Stimulated activated CD4-positive, alpha-beta T cell treated with anti-CD3 and anti-CD28 coated beads, Interleukin-2, amount 100 ng/mL, for 4 hours (primary cell): Measurements from ENCODE around the gene ITPRID2.
A peak's percentile ranks its signal among the peaks of the same experiment; 100 is the strongest.

Experiments used
- DNase-seq: peaks from one replicate; pipeline ENCODE4 v3.0.0-alpha.2; 2020; ENCODE audit warnings: low read depth

The ITPRID2 gene

GRCh38 chr2:181882246-181883020 lies 9.1 kb upstream of the ITPRID2 start:
- DNase-seq, result no peak

GRCh38 chr2:181884601-181885000 lies 6.9 kb upstream of the ITPRID2 start:
- DNase-seq, result no peak

- no peak for DNase-seq
Measured at GRCh38 chr2:181885096-181885495, 6.4 kb upstream of the ITPRID2 start.

- DNase-seq, result no peak
Measured at GRCh38 chr2:181886192-181886591, 5.3 kb upstream of the ITPRID2 start.

- DNase-seq, result no peak
Measured at GRCh38 chr2:181887045-181887444, 4.5 kb upstream of the ITPRID2 start.

GRCh38 chr2:181889776-181890175 lies 1.8 kb upstream of the ITPRID2 start:
- DNase-seq, result no peak

- DNase-seq, result no peak
Measured at GRCh38 chr2:181890271-181890670, 1.3 kb upstream of the ITPRID2 start.

GRCh38 chr2:181891966-181892798 lies 652 bp downstream of the ITPRID2 start:
- peak; percentile 30 for DNase-seq

GRCh38 chr2:181892799-181893435 lies 1.4 kb downstream of the ITPRID2 start:
- no peak for DNase-seq

GRCh38 chr2:181894381-181894780 lies 2.9 kb downstream of the ITPRID2 start:
- DNase-seq, result no peak

- DNase-seq, result no peak
Measured at GRCh38 chr2:181895818-181896217, 4.3 kb downstream of the ITPRID2 start.

GRCh38 chr2:181896286-181896685 lies 4.8 kb downstream of the ITPRID2 start:
- DNase-seq, result no peak

GRCh38 chr2:181900007-181900651 lies 8.6 kb downstream of the ITPRID2 start:
- no peak for DNase-seq

GRCh38 chr2:181902625-181903024 lies 11.1 kb downstream of the ITPRID2 start:
- DNase-seq, result no peak

- DNase-seq, result no peak
Measured at GRCh38 chr2:181904022-181904632, 12.6 kb downstream of the ITPRID2 start.

GRCh38 chr2:181907057-181907456 lies 15.5 kb downstream of the ITPRID2 start:
- DNase-seq, result no peak

- DNase-seq, result no peak
Measured at GRCh38 chr2:181907635-181908034, 16.1 kb downstream of the ITPRID2 start.

- no peak for DNase-seq
Measured at GRCh38 chr2:181910028-181910831, 18.7 kb downstream of the ITPRID2 start.

GRCh38 chr2:181911830-181912229 lies 20.3 kb downstream of the ITPRID2 start:
- no peak for DNase-seq

GRCh38 chr2:181915102-181915501 lies 23.6 kb downstream of the ITPRID2 start:
- no peak for DNase-seq
